Astrocyte (in vitro differentiated cells and primary cell): ENCODE measurements around the gene RPS6KA2. TPM values are rescaled to one million over a fixed set of nuclear protein-coding genes. Genes with fewer than 3 reads are reported as not detected.

ENCODE experiments used
- DNase-seq: peaks from one replicate; pipeline ENCODE4 v3.0.0-alpha.2; 2010; ENCODE audit warnings: low read depth
- FAIRE-seq: peaks from 2 replicates; lab custom pipeline; 2011; peaks lifted over from hg19 to GRCh38; lab: Jason Lieb, UNC
- H2AFZ ChIP-seq: 2 replicates; pipeline ENCODE4 v1.6.0; 2012; ENCODE audit warnings: low read depth, low read length, inconsistent platforms
- H3K27ac ChIP-seq: 2 replicates; pipeline ENCODE4 v1.5.1; 2011; ENCODE audit warnings: low read depth, low read length, inconsistent platforms
- H3K27me3 ChIP-seq: 2 replicates; pipeline ENCODE4 v1.6.0; 2011; ENCODE audit warnings: low read length, inconsistent platforms; ENCODE audit not compliant: insufficient read depth
- H3K36me3 ChIP-seq: 2 replicates; pipeline ENCODE4 v1.5.1; 2011; ENCODE audit warnings: low read length, inconsistent platforms; ENCODE audit not compliant: insufficient read depth
- H3K4me1 ChIP-seq: 2 replicates; pipeline ENCODE4 v1.5.1; 2011; ENCODE audit warnings: low read length, inconsistent platforms; ENCODE audit not compliant: insufficient read depth
- H3K4me2 ChIP-seq: 2 replicates; pipeline ENCODE4 v1.6.0; 2012; ENCODE audit warnings: low read length, inconsistent platforms
- H3K4me3 ChIP-seq: 2 replicates; pipeline ENCODE4 v1.5.1; 2011; ENCODE audit warnings: low read depth, mild to moderate bottlenecking, low read length, inconsistent platforms; ENCODE audit not compliant: insufficient read depth
- H3K79me2 ChIP-seq: 2 replicates; pipeline ENCODE4 v1.6.0; 2012; ENCODE audit warnings: mild to moderate bottlenecking, low read length, inconsistent platforms; ENCODE audit not compliant: insufficient read depth
- H3K9ac ChIP-seq: 2 replicates; pipeline ENCODE4 v1.6.0; 2012; ENCODE audit warnings: mild to moderate bottlenecking, low read length, inconsistent platforms
- H3K9me3 ChIP-seq: 2 replicates; pipeline ENCODE4 v1.5.1; 2012; ENCODE audit warnings: low read depth, mild to moderate bottlenecking, low read length, inconsistent platforms; ENCODE audit not compliant: insufficient read depth
- H4K20me1 ChIP-seq: 2 replicates; pipeline ENCODE4 v1.6.0; 2012; ENCODE audit warnings: low read length, inconsistent platforms; ENCODE audit not compliant: insufficient read depth
- H3K27ac Mint-ChIP-seq: one replicate; pipeline ENCODE4 v1.8.0; 2021; ENCODE audit warnings: mild to moderate bottlenecking, mixed read lengths; ENCODE audit not compliant: unreplicated experiment
- H3K27me3 Mint-ChIP-seq: one replicate; pipeline ENCODE4 v1.8.0; 2021; ENCODE audit warnings: low read depth, mixed read lengths; ENCODE audit not compliant: unreplicated experiment
- H3K36me3 Mint-ChIP-seq: one replicate; pipeline ENCODE4 v1.8.0; 2021; ENCODE audit warnings: low read depth, mixed read lengths; ENCODE audit not compliant: unreplicated experiment
- H3K4me1 Mint-ChIP-seq: one replicate; pipeline ENCODE4 v1.8.0; 2021; ENCODE audit warnings: low read depth, mixed read lengths; ENCODE audit not compliant: unreplicated experiment
- H3K4me3 Mint-ChIP-seq: one replicate; pipeline ENCODE4 v1.8.0; 2021; ENCODE audit warnings: mild to moderate bottlenecking, moderate library complexity, mixed read lengths; ENCODE audit not compliant: unreplicated experiment
- H3K9me3 Mint-ChIP-seq: one replicate; pipeline ENCODE4 v1.8.0; 2021; ENCODE audit warnings: mild to moderate bottlenecking, mixed read lengths; ENCODE audit not compliant: unreplicated experiment
- EZH2 ChIP-seq: IDR thresholded peaks from 2 replicates; pipeline ENCODE4 v1.6.1; 2012; ENCODE audit warnings: mild to moderate bottlenecking, low read length, inconsistent platforms; ENCODE audit not compliant: insufficient read depth
- total RNA-seq: library from RNA; stranded (reverse); gene quantifications from 2 replicates; pipeline ENCODE4 v1.2.1, GENCODE V29; 2021
- TF ChIP-seq, protein P1 (sequence below): IDR thresholded peaks from 2 replicates; pipeline ENCODE4 v1.5.1; 2011; ENCODE audit warnings: low read depth, mild to moderate bottlenecking, inconsistent platforms, low read length, moderate library complexity; ENCODE audit not compliant: insufficient read depth

RPS6KA2 gene
- total RNA-seq, 1 donor from 2014 or later: 33.5 TPM

DNA sequence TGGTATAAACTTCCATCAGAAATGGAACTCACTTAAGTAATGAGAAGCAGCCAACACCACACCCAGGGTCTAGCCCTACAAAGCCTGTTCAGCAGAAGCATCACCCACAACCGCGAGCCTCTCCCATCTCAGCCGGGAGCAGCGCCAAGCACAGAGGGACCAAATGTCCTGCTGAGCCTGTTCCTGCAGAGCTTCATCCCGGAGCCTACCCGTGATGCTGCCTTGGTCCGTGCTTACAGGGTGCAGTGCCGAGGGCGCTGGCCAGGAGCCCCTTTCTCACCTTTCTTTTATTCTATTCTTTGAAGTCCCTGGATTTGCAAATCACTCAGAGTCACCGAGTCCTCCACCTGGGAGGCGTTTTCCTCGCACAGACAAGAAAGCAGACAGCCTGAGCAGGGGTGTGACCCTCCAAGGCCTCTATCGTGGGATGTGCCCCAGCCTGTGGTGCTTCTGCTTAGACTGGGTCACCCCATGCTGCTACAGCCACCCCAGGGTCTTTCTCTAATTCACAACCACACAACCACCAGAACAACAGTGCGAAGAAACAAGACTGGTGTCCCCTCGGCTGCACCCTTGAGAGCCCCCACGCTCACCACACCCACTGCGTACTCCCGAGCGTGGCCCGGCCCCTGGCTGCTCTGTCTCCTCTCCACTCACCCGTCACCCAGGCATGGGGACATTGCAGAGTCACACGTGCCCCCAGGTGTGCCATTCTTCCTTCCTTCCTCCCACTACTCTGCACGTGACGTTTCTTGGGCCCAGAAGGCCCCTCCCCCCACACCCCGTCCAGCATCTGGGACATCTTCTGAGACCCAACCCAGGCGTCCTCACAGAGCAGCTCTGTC, 152.1 kb downstream of the RPS6KA2 start:
- no peak overlapping the region for H3K27ac Mint-ChIP-seq
- no peak for DNase-seq
- TF ChIP-seq, protein P1, sequence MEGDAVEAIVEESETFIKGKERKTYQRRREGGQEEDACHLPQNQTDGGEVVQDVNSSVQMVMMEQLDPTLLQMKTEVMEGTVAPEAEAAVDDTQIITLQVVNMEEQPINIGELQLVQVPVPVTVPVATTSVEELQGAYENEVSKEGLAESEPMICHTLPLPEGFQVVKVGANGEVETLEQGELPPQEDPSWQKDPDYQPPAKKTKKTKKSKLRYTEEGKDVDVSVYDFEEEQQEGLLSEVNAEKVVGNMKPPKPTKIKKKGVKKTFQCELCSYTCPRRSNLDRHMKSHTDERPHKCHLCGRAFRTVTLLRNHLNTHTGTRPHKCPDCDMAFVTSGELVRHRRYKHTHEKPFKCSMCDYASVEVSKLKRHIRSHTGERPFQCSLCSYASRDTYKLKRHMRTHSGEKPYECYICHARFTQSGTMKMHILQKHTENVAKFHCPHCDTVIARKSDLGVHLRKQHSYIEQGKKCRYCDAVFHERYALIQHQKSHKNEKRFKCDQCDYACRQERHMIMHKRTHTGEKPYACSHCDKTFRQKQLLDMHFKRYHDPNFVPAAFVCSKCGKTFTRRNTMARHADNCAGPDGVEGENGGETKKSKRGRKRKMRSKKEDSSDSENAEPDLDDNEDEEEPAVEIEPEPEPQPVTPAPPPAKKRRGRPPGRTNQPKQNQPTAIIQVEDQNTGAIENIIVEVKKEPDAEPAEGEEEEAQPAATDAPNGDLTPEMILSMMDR: no peak
- no peak for TF ChIP-seq EZH2
- FAIRE-seq: no peak
- no peak overlapping the region for H3K4me3 Mint-ChIP-seq
- peaks cover 13% of the 10 kb centered on the region for H3K36me3 Mint-ChIP-seq
- H3K36me3 ChIP-seq: no peaks in the 10 kb centered on the region
- H2AFZ ChIP-seq: no peak overlapping the region
- H3K9ac ChIP-seq: no peak overlapping the region
- peaks cover 3% of the 10 kb centered on the region for H3K27me3 Mint-ChIP-seq
- no peaks in the 10 kb centered on the region for H3K79me2 ChIP-seq
- H3K27ac ChIP-seq: no peak overlapping the region
- no peaks in the 10 kb centered on the region for H3K4me1 Mint-ChIP-seq
- H3K4me3 ChIP-seq: no peak overlapping the region
- H3K27me3 ChIP-seq: no peaks in the 10 kb centered on the region
- no peaks in the 10 kb centered on the region for H3K9me3 Mint-ChIP-seq
- H3K4me1 ChIP-seq: no peaks in the 10 kb centered on the region
- no peaks in the 10 kb centered on the region for H4K20me1 ChIP-seq
- H3K4me2 ChIP-seq: no peak overlapping the region
- H3K9me3 ChIP-seq: no peaks in the 10 kb centered on the region

DNA sequence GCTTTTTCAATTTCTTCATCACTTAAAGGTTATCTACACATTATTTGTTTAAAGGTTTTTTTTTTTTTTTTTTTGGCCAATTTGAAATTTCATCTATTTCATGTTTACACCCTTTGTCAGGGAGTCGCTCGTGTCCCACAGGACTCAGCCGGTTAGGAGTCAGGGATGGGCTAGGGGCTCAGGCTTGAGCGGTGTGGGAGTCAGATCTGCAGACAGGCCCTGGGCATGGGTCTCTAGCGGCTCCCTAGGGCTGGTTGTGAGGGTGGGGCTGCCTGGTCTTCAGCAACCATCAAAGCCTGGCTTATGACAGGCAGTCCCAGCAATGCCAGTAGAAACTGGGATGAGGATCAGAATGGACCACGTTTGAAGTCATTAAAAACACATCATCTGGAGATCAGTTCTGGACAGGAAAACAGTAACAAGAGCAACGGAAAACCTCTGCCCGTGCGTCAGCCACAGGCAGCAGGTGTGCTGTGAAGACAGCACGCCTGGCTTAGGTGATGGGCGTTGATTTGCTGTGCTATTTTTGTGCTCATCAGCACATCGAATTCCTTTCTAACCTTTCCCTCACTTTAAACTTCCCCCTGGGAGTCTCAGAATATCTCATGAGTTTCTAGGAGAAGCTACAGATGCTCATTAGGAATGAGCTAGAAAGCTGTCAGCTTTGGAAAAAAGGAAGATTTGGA, 153.0 kb downstream of the RPS6KA2 start:
- peaks cover 15% of the 10 kb centered on the region for H3K36me3 Mint-ChIP-seq
- H3K27ac Mint-ChIP-seq: no peak overlapping the region
- Histone ChIP-seq H3K4me2 (no peak overlapping the region), H3K9ac (no peak overlapping the region), H3K9me3 (no peaks in the 10 kb centered on the region), H3K27ac (no peak overlapping the region), H3K36me3 (peaks cover 3% of the 10 kb centered on the region), H3K4me3 (no peak overlapping the region), H4K20me1 (no peaks in the 10 kb centered on the region), H3K79me2 (no peaks in the 10 kb centered on the region), H3K27me3 (no peaks in the 10 kb centered on the region), H3K4me1 (no peaks in the 10 kb centered on the region), H2AFZ (no peak overlapping the region)
- H3K27me3 Mint-ChIP-seq: peaks cover 3% of the 10 kb centered on the region
- H3K9me3 Mint-ChIP-seq: no peaks in the 10 kb centered on the region
- TF ChIP-seq, protein P1: no peak
- no peak for TF ChIP-seq EZH2
- DNase-seq (no peak), FAIRE-seq (no peak)
- no peak overlapping the region for H3K4me3 Mint-ChIP-seq
- no peaks in the 10 kb centered on the region for H3K4me1 Mint-ChIP-seq

DNA sequence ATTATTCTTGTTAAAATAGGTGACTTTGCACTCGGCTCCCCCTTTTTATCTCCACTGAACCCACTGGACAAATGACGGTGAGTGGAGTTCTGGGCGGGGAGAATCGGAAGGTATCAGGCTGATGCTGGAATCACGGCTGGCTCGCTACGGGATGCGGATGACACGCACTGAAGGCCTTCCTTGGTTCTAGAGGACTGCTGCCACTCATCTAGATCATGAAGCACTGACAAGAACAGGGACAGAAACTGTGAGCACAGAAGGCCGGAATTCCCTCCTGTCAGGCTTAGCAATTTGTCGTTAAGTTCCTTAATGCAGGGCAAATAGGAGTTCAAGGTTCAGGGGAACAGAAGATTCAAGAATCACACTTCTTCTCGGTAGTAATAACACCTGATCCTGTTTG, 154.4 kb downstream of the RPS6KA2 start:
- no peak for DNase-seq
- no peak overlapping the region for H2AFZ ChIP-seq
- no peak overlapping the region for H3K27ac ChIP-seq
- H3K36me3 Mint-ChIP-seq: peaks cover 5% of the 10 kb centered on the region
- no peaks in the 10 kb centered on the region for H4K20me1 ChIP-seq
- H3K27me3 ChIP-seq: no peaks in the 10 kb centered on the region
- peaks cover 3% of the 10 kb centered on the region for H3K27me3 Mint-ChIP-seq
- H3K9me3 ChIP-seq: no peaks in the 10 kb centered on the region
- no peak overlapping the region for H3K9ac ChIP-seq
- no peaks in the 10 kb centered on the region for H3K4me1 ChIP-seq
- no peak overlapping the region for H3K4me3 ChIP-seq
- no peaks in the 10 kb centered on the region for H3K79me2 ChIP-seq
- TF ChIP-seq, protein P1: no peak
- TF ChIP-seq EZH2: no peak
- H3K4me1 Mint-ChIP-seq: no peaks in the 10 kb centered on the region
- no peak overlapping the region for H3K27ac Mint-ChIP-seq
- no peak overlapping the region for H3K4me3 Mint-ChIP-seq
- peak; percentile 64 for FAIRE-seq
- no peaks in the 10 kb centered on the region for H3K9me3 Mint-ChIP-seq
- peaks cover 9% of the 10 kb centered on the region for H3K36me3 ChIP-seq
- no peak overlapping the region for H3K4me2 ChIP-seq
